ENCODE measurements around the gene AIF1.

AIF1 gene

GRCh38 chr6:31614684-31615578, at the start of gene AIF1:
Gene AIF1 (plus strand): TSS chr6:31615234. CDS start chr6:31615330, 96 bp downstream.
- no peak for DNase-seq

- no peak for DNase-seq
These were observed 47.3 kb upstream of the AIF1 start for GRCh38 chr6:31567531-31568370.

GRCh38 chr6:31568537-31568961, 46.5 kb upstream of the AIF1 start:
- DNase-seq, result no peak

- no peak for DNase-seq
These were observed 45.0 kb upstream of the AIF1 start for GRCh38 chr6:31569861-31570536.

- no peak for DNase-seq
These were observed 42.8 kb upstream of the AIF1 start, which contains the start of gene LTA for GRCh38 chr6:31572041-31572911. Gene LTA (plus strand): TSS chr6:31572289. CDS start chr6:31572743, 454 bp downstream.

GRCh38 chr6:31573239-31574105, 41.6 kb upstream of the AIF1 start:
- DNase-seq, result no peak

GRCh38 chr6:31574106-31575061, 40.6 kb upstream of the AIF1 start:
- no peak for DNase-seq

GRCh38 chr6:31575335-31575901, 39.6 kb upstream of the AIF1 start, which contains the start of gene TNF:
Gene TNF (plus strand): TSS chr6:31575565. CDS start chr6:31575742, 177 bp downstream.
- DNase-seq, result no peak

- no peak for DNase-seq
These were observed 38.9 kb upstream of the AIF1 start for GRCh38 chr6:31575952-31576685.

- DNase-seq, result no peak
These were observed 38.0 kb upstream of the AIF1 start for GRCh38 chr6:31576897-31577578.

- no peak for DNase-seq
These were observed 37.5 kb upstream of the AIF1 start for GRCh38 chr6:31577579-31577966.

- no peak for DNase-seq
These were observed 36.6 kb upstream of the AIF1 start for GRCh38 chr6:31578184-31579118.

- DNase-seq, result no peak
These were observed 35.9 kb upstream of the AIF1 start for GRCh38 chr6:31579119-31579505.

- DNase-seq, result no peak
These were observed 35.2 kb upstream of the AIF1 start for GRCh38 chr6:31579546-31580437.

GRCh38 chr6:31580438-31580740, 34.6 kb upstream of the AIF1 start:
- DNase-seq, result no peak
